ENCODE measurements around the gene CHRNA4.

CHRNA4 gene

GRCh38 chr20:63333241-63333836 is 27.8 kb downstream of the CHRNA4 start:
- no peak for DNase-seq (ENCODE audit: low read depth)

DNA sequence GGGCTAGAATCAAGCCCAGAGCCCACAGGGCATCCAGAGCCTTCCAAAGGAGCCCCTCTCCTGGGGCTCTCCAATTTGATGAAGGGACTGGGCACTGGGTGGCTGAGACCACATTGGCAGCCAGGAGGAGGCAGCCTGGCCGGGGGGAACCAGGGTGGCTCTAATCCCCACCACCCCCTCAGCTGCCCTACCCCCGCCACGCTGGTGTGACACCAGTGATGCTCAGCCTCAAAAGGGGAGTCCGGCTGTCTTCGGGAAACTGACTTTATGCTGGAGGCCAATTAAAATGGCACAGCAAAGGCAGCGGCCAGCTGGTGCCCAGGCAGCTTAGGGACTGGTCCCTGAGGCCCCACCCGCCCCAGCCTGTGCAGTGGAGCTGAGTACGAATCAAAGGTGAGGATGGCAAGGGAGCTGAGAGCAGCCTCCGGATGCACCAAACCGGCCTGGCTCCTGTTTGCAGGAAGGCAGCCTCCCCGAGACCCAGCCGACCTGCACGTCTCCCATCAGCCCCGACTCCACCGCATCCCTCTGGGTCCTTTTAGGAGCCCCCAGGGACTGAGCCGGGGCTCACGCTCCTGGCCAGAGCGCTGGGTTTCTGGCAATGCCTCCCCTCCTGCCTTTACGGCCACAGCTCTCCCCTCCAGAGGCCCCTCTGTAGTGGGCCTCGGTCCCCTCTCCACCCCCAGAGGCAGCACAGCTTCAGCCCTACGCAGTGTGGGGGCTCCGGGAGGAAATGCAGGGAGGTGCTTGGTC is 28.5 kb downstream of the CHRNA4 start:
- no peak for DNase-seq (ENCODE audit: low read depth)

- no peak for DNase-seq (ENCODE audit: low read depth)
Observed at GRCh38 chr20:63331741-63332400, 29.3 kb downstream of the CHRNA4 start.

DNA sequence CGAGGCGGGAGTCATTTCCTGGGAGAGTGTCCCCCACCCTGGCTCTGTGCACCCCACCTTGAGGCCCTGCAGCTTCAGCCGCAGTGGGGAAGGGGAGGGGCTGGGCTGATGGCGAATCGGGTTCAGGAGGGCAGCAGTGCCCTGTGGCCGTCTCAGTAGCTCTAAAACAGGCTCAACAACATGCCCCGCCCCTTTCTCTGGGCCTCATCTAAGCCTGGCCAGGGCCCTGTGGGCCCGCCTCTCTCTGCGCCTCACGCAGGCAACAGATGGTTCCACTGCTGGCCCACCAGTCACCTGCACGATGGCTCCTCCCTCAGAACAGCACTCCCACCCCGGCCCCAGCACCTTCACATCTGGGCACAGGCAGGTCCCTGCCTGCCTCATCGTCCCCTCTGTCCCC is 30.2 kb downstream of the CHRNA4 start:
- no peak for DNase-seq (ENCODE audit: low read depth)

- no peak for DNase-seq (ENCODE audit: low read depth)
Observed at GRCh38 chr20:63330084-63330760, 30.9 kb downstream of the CHRNA4 start.

DNA sequence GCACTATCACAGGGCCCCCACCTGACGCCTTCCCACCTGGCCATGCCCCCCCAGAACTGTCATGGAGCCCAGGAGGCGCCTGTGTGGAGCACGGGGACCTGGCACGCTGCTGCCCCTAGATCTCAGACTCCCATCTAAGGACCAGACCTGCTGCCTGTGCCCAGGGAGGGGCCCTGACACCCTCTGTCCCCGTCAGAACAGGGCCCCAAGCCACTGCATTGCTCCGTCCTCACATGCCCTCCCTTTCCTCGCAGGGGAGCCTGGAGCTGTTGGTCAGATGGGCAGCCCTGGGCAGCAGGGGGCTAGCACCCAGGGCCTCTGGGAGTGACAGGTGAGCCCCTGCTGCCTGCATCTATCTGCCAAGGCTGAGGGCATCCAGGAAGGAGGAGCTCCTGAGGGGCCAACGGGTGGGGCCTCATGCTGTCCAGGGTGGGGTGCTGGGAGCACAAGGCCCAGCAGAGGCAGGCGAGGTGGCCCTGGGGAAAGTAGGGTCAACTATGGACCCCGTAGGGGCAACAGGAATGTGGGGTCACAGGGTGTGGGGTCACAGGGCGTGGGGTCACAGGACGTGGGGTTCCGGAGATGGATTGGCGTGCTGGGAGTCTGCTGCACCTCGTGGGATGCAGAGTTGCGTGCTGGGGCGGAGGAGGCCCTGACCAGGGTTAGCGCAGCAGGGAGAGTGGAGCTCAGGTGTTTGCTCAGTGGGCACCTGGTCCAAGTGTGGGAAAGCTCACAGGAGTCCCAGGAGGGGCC is 31.6 kb downstream of the CHRNA4 start:
- no peak for DNase-seq (ENCODE audit: low read depth)

GRCh38 chr20:63328718-63329275 is 32.4 kb downstream of the CHRNA4 start:
- DNase-seq (ENCODE audit: low read depth), result no peak

DNA sequence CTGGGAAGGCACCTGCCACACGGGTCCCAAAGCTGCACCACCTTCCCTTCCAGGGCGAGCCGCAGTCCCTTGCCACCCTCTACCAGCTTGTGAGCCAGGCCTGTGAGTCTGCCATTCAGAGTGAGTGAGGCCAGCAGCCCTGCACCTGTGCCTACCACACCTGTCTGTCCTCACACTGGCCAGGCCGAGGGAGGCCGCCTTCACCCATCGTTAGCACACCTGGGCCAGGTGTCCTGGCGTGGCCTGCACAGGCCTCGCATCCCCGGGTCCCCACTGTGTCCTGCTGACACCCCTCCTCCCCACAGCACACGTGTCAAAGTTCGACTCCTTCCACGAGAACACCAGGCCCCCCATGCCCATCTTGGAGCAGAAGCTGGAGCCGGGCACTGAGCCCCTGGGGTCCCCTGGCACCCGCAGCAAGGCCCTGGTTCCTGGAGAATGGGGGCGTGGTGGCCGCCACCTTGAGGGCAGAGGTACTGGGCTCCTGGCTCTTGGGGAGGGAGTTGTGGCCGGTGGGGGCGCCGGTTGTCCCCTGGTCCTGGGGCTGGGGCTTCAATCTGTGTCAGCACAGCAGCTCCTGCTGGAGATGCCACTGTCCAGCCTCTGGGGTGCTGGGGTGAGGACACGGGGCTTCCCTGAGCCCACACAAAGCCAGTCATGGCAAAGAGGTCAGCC is 33.0 kb downstream of the CHRNA4 start:
- no peak for DNase-seq (ENCODE audit: low read depth)

DNA sequence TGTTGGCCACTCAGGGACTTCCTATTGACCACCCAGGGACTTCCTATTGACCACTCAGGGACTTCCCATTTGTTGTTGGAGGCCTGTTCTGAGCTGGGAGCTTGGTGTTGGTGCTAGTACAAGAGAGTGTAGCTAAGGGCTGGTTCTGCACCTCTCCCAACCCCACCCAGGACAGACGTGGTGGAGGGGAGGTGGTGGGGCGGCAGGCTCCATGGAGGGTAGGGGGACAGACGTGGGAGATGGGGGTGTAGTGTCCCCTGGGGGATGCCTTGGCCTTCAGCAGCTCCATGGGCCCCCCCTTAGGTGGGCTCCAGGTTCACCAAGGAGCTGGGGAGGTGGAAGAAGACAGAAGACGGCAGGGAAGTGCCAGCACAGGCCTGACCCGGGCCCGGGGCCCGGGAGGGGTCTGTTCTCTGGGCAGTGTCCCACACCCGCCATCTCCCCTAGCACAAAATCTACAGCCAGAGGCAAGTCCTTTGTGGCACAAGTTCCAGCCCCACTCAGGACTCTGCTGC is 33.9 kb downstream of the CHRNA4 start:
- DNase-seq (ENCODE audit: low read depth), result no peak

DNA sequence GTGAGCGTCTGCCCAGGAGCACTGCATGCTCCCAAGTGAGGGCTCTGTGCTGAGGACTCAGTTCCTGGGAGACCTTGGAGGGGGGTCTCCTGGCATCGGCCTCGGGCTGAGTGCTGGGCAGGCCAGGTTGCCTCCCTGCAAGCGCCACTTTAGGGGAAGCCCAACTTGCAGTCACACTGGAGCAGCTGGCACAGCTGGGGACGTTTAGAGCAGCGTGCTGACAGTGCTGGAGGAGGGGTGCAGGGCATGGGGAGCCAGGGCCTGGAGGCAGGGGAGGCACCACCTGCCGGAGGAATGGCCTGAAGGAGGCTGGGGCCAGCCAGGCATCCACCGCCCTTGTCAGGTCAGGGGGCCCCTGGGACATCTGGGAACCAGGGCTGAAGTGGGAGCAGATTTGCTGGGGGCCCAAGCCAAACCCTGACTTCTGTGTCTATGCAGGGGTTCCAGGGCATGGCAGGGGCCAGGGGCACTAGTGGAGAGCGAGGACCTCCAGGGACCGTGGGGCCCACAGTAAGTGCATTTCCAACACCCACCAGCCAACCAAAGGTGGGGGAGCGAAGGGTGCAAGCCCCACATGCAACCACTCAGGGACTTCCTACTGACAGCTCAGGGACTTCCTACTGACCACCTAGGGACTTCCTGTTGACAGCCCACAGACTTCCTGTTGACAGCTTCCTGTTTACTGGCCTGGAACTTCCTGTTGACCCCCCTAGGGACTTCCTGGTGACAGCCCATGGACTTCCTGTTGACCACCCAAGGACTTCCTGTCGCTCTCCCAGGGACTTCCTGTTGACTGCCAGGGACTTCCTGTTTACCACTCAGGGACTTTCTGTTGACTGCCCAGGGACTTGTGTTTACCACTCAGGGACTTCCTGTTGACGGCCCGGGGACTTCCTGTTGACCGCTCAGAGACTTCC is 34.6 kb downstream of the CHRNA4 start:
- DNase-seq (ENCODE audit: low read depth), result no peak

DNA sequence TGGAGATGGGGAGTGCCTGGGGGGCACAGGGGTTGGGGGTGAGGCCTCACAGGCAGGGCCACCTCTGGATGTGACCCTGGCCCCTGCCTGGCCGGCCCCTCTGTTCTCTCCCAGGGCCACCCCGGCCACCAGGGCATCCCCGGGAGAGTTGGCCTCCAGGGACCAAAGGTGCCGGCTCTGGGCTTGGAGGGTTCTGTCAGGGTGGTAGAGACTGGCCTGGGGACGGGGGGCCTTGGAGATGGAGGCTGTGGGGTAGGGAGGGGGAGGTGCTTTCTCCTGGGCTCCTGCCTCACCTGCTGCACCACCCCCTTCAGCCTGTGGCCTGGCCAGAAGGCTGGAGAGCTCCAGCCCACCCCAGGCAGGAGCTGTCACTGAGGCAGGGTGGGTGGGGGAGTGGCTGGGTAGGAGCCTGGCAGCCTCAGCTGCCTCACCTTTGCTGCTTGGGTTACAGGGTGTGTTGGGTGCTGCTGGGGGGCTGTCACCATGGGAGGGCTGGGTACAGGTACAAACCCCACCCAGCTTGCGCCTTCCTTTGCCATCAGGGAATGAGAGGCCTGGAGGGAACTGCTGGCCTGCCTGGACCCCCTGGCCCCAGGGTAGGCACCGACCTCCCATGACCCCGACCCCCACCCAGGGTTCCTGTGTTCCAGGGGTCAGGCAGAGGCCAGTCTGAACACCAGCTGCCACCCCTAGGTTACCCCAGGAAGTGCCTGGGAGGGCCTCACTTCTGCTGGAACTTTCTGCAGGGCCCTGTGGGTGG is 35.4 kb downstream of the CHRNA4 start:
- no peak for DNase-seq (ENCODE audit: low read depth)

GRCh38 chr20:63325021-63325471 is 36.1 kb downstream of the CHRNA4 start:
- no peak for DNase-seq (ENCODE audit: low read depth)

GRCh38 chr20:63323357-63323981 is 37.7 kb downstream of the CHRNA4 start:
- no peak for DNase-seq (ENCODE audit: low read depth)

DNA sequence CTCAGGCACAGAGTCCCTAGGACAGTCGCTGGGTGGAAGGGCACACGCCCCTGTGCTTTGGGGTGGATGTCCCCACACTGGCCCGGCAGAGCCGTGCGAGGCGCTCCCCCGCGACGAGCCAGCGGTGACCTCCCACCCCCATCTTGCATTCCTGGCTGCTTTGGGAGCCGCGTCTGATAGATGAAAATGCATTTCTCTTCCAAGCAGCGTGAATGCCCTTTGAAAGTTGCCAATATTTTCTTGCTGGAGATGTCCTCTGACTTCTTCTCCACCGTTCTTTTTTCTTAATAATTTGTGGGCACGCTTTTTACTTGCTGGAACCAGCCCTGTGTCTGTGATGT is 38.2 kb downstream of the CHRNA4 start:
- no peak for DNase-seq (ENCODE audit: low read depth)

GRCh38 chr20:63322146-63322932 is 38.8 kb downstream of the CHRNA4 start:
- no peak for DNase-seq (ENCODE audit: low read depth)

- DNase-seq (ENCODE audit: low read depth), result no peak
Observed at GRCh38 chr20:63321148-63321831, 39.9 kb downstream of the CHRNA4 start.

- DNase-seq (ENCODE audit: low read depth), result no peak
Observed at GRCh38 chr20:63320616-63321147, 40.5 kb downstream of the CHRNA4 start.
